ENCODE measurements around the gene INO80D.
"Not testable (repeated sequence)": the region's sequence is repeated elsewhere in the genome, so short reads cannot be mapped to it uniquely, and the experiment has no call there.

The INO80D gene

GRCh38 chr2:206095536-206096332, 9.8 kb upstream of the INO80D start:
- Mint-ChIP-seq H3K4me3 (no peak overlapping the region), H3K27me3 (no peaks in the 10 kb centered on the region), H3K9me3 (no peaks in the 10 kb centered on the region), H3K4me1 (ENCODE audit: low read depth) (peaks cover 3% of the 10 kb centered on the region), H3K36me3 (ENCODE audit: low read depth) (peaks cover 4% of the 10 kb centered on the region), H3K27ac (no peak overlapping the region)

GRCh38 chr2:206092297-206092696, 6.3 kb upstream of the INO80D start:
- no peak overlapping the region for H3K27ac Mint-ChIP-seq
- peaks cover 16% of the 10 kb centered on the region for H3K4me1 Mint-ChIP-seq (ENCODE audit: low read depth)
- H3K36me3 Mint-ChIP-seq (ENCODE audit: low read depth): peaks cover 7% of the 10 kb centered on the region
- no peaks in the 10 kb centered on the region for H3K9me3 Mint-ChIP-seq
- H3K4me3 Mint-ChIP-seq: no peak overlapping the region
- H3K27me3 Mint-ChIP-seq: no peaks in the 10 kb centered on the region

GRCh38 chr2:206088248-206088647, 2.3 kb upstream of the INO80D start:
- no peaks in the 10 kb centered on the region for H3K27me3 Mint-ChIP-seq
- H3K9me3 Mint-ChIP-seq: no peaks in the 10 kb centered on the region
- peaks cover 11% of the 10 kb centered on the region for H3K36me3 Mint-ChIP-seq (ENCODE audit: low read depth)
- H3K27ac Mint-ChIP-seq: no peak overlapping the region
- no peak overlapping the region for H3K4me3 Mint-ChIP-seq
- peaks cover 35% of the 10 kb centered on the region for H3K4me1 Mint-ChIP-seq (ENCODE audit: low read depth)

GRCh38 chr2:206086716-206087350, 859 bp upstream of the INO80D start:
- peaks cover 44% of the 10 kb centered on the region for H3K4me1 Mint-ChIP-seq (ENCODE audit: low read depth)
- H3K27me3 Mint-ChIP-seq: no peaks in the 10 kb centered on the region
- H3K27ac Mint-ChIP-seq: peak overlapping the region; percentile 92
- peak overlapping the region; percentile 96 for H3K4me3 Mint-ChIP-seq
- H3K9me3 Mint-ChIP-seq: no peaks in the 10 kb centered on the region
- peaks cover 8% of the 10 kb centered on the region for H3K36me3 Mint-ChIP-seq (ENCODE audit: low read depth)

- Mint-ChIP-seq H3K4me3 (peak overlapping the region; percentile 98), H3K4me1 (ENCODE audit: low read depth) (peaks cover 57% of the 10 kb centered on the region), H3K27me3 (no peaks in the 10 kb centered on the region), H3K36me3 (ENCODE audit: low read depth) (peaks cover 6% of the 10 kb centered on the region), H3K27ac (peak overlapping the region; percentile 99), H3K9me3 (no peaks in the 10 kb centered on the region)
Observed at GRCh38 chr2:206084870-206085741, 868 bp downstream of the INO80D start.

- Mint-ChIP-seq H3K9me3 (no peaks in the 10 kb centered on the region), H3K36me3 (ENCODE audit: low read depth) (peaks cover 5% of the 10 kb centered on the region), H3K27ac (peak overlapping the region; percentile 99), H3K4me3 (peak overlapping the region; percentile 98), H3K4me1 (ENCODE audit: low read depth) (peaks cover 63% of the 10 kb centered on the region), H3K27me3 (no peaks in the 10 kb centered on the region)
Observed at GRCh38 chr2:206084439-206084869, 1.5 kb downstream of the INO80D start.

GRCh38 chr2:206083602-206084438, 2.2 kb downstream of the INO80D start:
- Mint-ChIP-seq H3K9me3 (no peaks in the 10 kb centered on the region), H3K27ac (peak overlapping the region; percentile 99), H3K4me1 (ENCODE audit: low read depth) (peaks cover 62% of the 10 kb centered on the region), H3K27me3 (no peaks in the 10 kb centered on the region), H3K4me3 (peak overlapping the region; percentile 98), H3K36me3 (ENCODE audit: low read depth) (peaks cover 5% of the 10 kb centered on the region)

- Mint-ChIP-seq H3K9me3 (no peaks in the 10 kb centered on the region), H3K36me3 (ENCODE audit: low read depth) (peaks cover 9% of the 10 kb centered on the region), H3K27me3 (no peaks in the 10 kb centered on the region), H3K4me3 (no peak overlapping the region), H3K4me1 (ENCODE audit: low read depth) (peaks cover 65% of the 10 kb centered on the region), H3K27ac (no peak overlapping the region)
Observed at GRCh38 chr2:206082298-206082843, 3.6 kb downstream of the INO80D start.

GRCh38 chr2:206080927-206081326, 5.0 kb downstream of the INO80D start:
- Mint-ChIP-seq H3K36me3 (ENCODE audit: low read depth) (peaks cover 5% of the 10 kb centered on the region), H3K27ac (no peak overlapping the region), H3K4me1 (ENCODE audit: low read depth) (peaks cover 60% of the 10 kb centered on the region), H3K27me3 (no peaks in the 10 kb centered on the region), H3K9me3 (no peaks in the 10 kb centered on the region), H3K4me3 (no peak overlapping the region)

GRCh38 chr2:206079699-206080465, 6.1 kb downstream of the INO80D start:
- H3K9me3 Mint-ChIP-seq: no peaks in the 10 kb centered on the region
- peak overlapping the region; percentile 13 for H3K27ac Mint-ChIP-seq
- H3K27me3 Mint-ChIP-seq: no peaks in the 10 kb centered on the region
- no peak overlapping the region for H3K4me3 Mint-ChIP-seq
- H3K36me3 Mint-ChIP-seq (ENCODE audit: low read depth): peaks cover 8% of the 10 kb centered on the region
- H3K4me1 Mint-ChIP-seq (ENCODE audit: low read depth): peaks cover 65% of the 10 kb centered on the region

- H3K4me3 Mint-ChIP-seq, H3K9me3 Mint-ChIP-seq, H3K27me3 Mint-ChIP-seq, H3K27ac Mint-ChIP-seq: not testable (repeated sequence)
- Mint-ChIP-seq H3K36me3 (ENCODE audit: low read depth) (peaks cover 13% of the 10 kb centered on the region), H3K4me1 (ENCODE audit: low read depth) (peaks cover 59% of the 10 kb centered on the region)
Observed at GRCh38 chr2:206077879-206078278, 8.1 kb downstream of the INO80D start.

GRCh38 chr2:206075113-206075512, 10.9 kb downstream of the INO80D start:
- Mint-ChIP-seq H3K4me1 (ENCODE audit: low read depth) (peaks cover 49% of the 10 kb centered on the region), H3K27me3 (no peaks in the 10 kb centered on the region), H3K9me3 (no peaks in the 10 kb centered on the region), H3K36me3 (ENCODE audit: low read depth) (peaks cover 21% of the 10 kb centered on the region), H3K27ac (no peak overlapping the region), H3K4me3 (no peak overlapping the region)

- peaks cover 34% of the 10 kb centered on the region for H3K4me1 Mint-ChIP-seq (ENCODE audit: low read depth)
- H3K9me3 Mint-ChIP-seq: no peaks in the 10 kb centered on the region
- peak overlapping the region; percentile 14 for H3K27ac Mint-ChIP-seq
- no peak overlapping the region for H3K4me3 Mint-ChIP-seq
- H3K27me3 Mint-ChIP-seq: no peaks in the 10 kb centered on the region
- peaks cover 32% of the 10 kb centered on the region for H3K36me3 Mint-ChIP-seq (ENCODE audit: low read depth)
Observed at GRCh38 chr2:206071807-206072206, 14.2 kb downstream of the INO80D start.
